Stimulated activated naive CD4-positive, alpha-beta T cell (primary cell): Measurements from ENCODE around the gene ANTXRL.
A peak's percentile ranks its signal among the peaks of the same experiment; 100 is the strongest.
"Not testable (repeated sequence)": the region's sequence is repeated elsewhere in the genome, so short reads cannot be mapped to it uniquely, and the experiment has no call there.

Source experiments
- DNase-seq, 6 experiments: peaks; one replicate each; lab custom pipeline; 2025; lab: John Stamatoyannopoulos, UW

ANTXRL gene

GRCh38 chr10:46273506-46274477 lies 13.0 kb upstream of the ANTXRL start:
- DNase-seq = no peak

GRCh38 chr10:46277840-46278239 lies 9.0 kb upstream of the ANTXRL start:
- no peak for DNase-seq

- not testable (repeated sequence) for DNase-seq
Measured at GRCh38 chr10:46282421-46282831, 4.4 kb upstream of the ANTXRL start.

- DNase-seq = peak in 5 of 6 experiments; percentile 28 to 67 (median 54)
Measured at GRCh38 chr10:46282842-46283574, 3.8 kb upstream of the ANTXRL start.

GRCh38 chr10:46283580-46284285 lies 3.1 kb upstream of the ANTXRL start:
- DNase-seq = no peak

GRCh38 chr10:46284286-46285229 lies 2.2 kb upstream of the ANTXRL start:
- DNase-seq = peak; percentile 25 to 77 (median 59)

- no peak for DNase-seq
Measured at GRCh38 chr10:46285300-46285699, 1.5 kb upstream of the ANTXRL start.

GRCh38 chr10:46285966-46286620 lies 704 bp upstream of the ANTXRL start:
- DNase-seq = no peak

- DNase-seq = no peak
Measured at GRCh38 chr10:46287846-46288477, 1.2 kb downstream of the ANTXRL start.

GRCh38 chr10:46288601-46289206 lies 1.9 kb downstream of the ANTXRL start:
- DNase-seq = no peak

- DNase-seq = no peak
Measured at GRCh38 chr10:46289209-46289810, 2.5 kb downstream of the ANTXRL start.

- DNase-seq = no peak
Measured at GRCh38 chr10:46290101-46290886, 3.5 kb downstream of the ANTXRL start.

- DNase-seq = no peak
Measured at GRCh38 chr10:46291817-46292572, 5.2 kb downstream of the ANTXRL start.

- DNase-seq = no peak
Measured at GRCh38 chr10:46292573-46293023, 5.8 kb downstream of the ANTXRL start.

GRCh38 chr10:46293228-46293627 lies 6.4 kb downstream of the ANTXRL start:
- DNase-seq = no peak

GRCh38 chr10:46293832-46294640 lies 7.2 kb downstream of the ANTXRL start:
- no peak for DNase-seq
